Sigmoid colon (tissue), 7 donors: ENCODE data around the gene PSME4. TPM values are rescaled to one million over a fixed set of nuclear protein-coding genes. Genes with fewer than 3 reads are reported as not detected.

ENCODE experiments used
- DNase-seq: peaks from one replicate; pipeline ENCODE4 v3.0.0-alpha.2; 2019
- H3K27ac ChIP-seq, 4 donors: fragments of 200-600 bp; sonication (generic); one replicate each; pipeline ENCODE4 v1.5.1; 2016 to 2019; ENCODE audit warnings: mild to moderate bottlenecking in 1 of 4
- H3K27me3 ChIP-seq, 3 donors: fragments of 200-600 bp; sonication (generic); one replicate each; pipeline ENCODE4 v1.5.1; 2019; ENCODE audit warnings: mild to moderate bottlenecking in 1 of 3
- H3K36me3 ChIP-seq, 4 donors: fragments of 200-600 bp; sonication (generic); one replicate each; pipeline ENCODE4 v1.5.1; 2016 to 2019
- H3K4me1 ChIP-seq, 4 donors: fragments of 200-600 bp; sonication (generic); one replicate each; pipeline ENCODE4 v1.5.1; 2017 to 2019
- H3K4me3 ChIP-seq, 4 donors: fragments of 200-600 bp; sonication (generic); one replicate each; pipeline ENCODE4 v1.5.1; 2017 to 2019; ENCODE audit warnings: mild to moderate bottlenecking in 2 of 4, moderate library complexity in 1 of 4
- H3K9me3 ChIP-seq, 4 donors: fragments of 200-600 bp in 3 of 4; sonication (generic) in 3 of 4; one replicate each; pipeline versions ENCODE4 v1.5.1 to v1.6.1; 2013 to 2019
- CTCF ChIP-seq, 4 experiments: fragments of 450-650 bp in 3 of 4; fragments of 200-600 bp in 1 of 4; IDR thresholded peaks; one replicate each; pipeline ENCODE4 v1.5.1; 2016 to 2019; ENCODE audit warnings: antibody characterized with exemption in 4 of 4, mild to moderate bottlenecking in 3 of 4, moderate library complexity in 2 of 4
- EP300 ChIP-seq, 4 donors: sonication (generic); formaldehyde crosslinking; IDR thresholded peaks; one replicate each; pipeline ENCODE4 v1.6.1; 2017; ENCODE audit warnings: antibody characterized with exemption in 4 of 4
- POLR2A ChIP-seq, 2 donors: fragments of 450-650 bp; IDR thresholded peaks; one replicate each; pipeline ENCODE4 v1.6.1; 2016; ENCODE audit warnings: antibody characterized with exemption in 2 of 2, mild to moderate bottlenecking in 2 of 2, moderate library complexity in 2 of 2
- POLR2AphosphoS5 ChIP-seq, 4 donors: sonication (generic); formaldehyde crosslinking; IDR thresholded peaks; one replicate each; pipeline ENCODE4 v1.6.1; 2017; ENCODE audit warnings: antibody characterized with exemption in 4 of 4
- WGBS, 2 donors: extraction: QIAGEN DNeasy Blood & Tissue Kit; methylation state at CpG; one replicate each; pipeline ENCODE4 v1.1.7; 2013; 5-methylcytosine and 5-hydroxymethylcytosine counted together
- intact Hi-C: fragments of 100-400 bp; cut with DNase I; formaldehyde crosslinking; loops from one replicate; pipeline ENCODE4 v1.15.1; 2023
- polyA plus RNA-seq, 3 donors: library from polyadenylated mRNA; stranded (reverse); fragments of 200-250 nt; gene quantifications; one replicate each; pipeline ENCODE4 v1.2.3, GENCODE V29; 2013
- total RNA-seq, 4 donors: library from RNA; depleted of rRNA; stranded (reverse); fragments of >200 nt; gene quantifications; one replicate each; pipeline ENCODE4 v1.1.0, GENCODE V29; 2016
- donor health status: healthy with polysubstance abuse.
- donor health status: Bipolar disorder and iron deficiency.
- donor health status: healthy.

Gene PSME4
- total and polyA plus RNA-seq, 7 donors = 15.0 to 79.8 (median 47.8) TPM

GRCh38 chr2:53874401-53874950 is 96.3 kb downstream of the PSME4 start:
- Histone ChIP-seq H3K36me3 (peaks cover under 1 to 80% (median 22%) of the 10 kb centered on the region in 4 donors), H3K4me3 (no peak overlapping the region), H3K27me3 (no peaks in the 10 kb centered on the region), H3K27ac (no peak overlapping the region), H3K4me1 (no peaks in the 10 kb centered on the region), H3K9me3 (no peaks in the 10 kb centered on the region)
- DNase-seq = no peak
- intact Hi-C loops = no loop called here
- no peak for TF ChIP-seq EP300 (IDR thresholded peaks at IDR 0.05)
- no peak for TF ChIP-seq POLR2A (IDR thresholded peaks at IDR 0.05)
- 91 to 95% methylated on average over 7 of the region's 7 CpGs for WGBS, 2 donors

GRCh38 chr2:53867773-53868172 is 103.0 kb downstream of the PSME4 start:
- H3K27me3 ChIP-seq = no peaks in the 10 kb centered on the region
- H3K36me3 ChIP-seq = peaks cover 6 to 82% (median 26%) of the 10 kb centered on the region in 4 donors
- intact Hi-C loops = no loop called here
- no peak overlapping the region for H3K27ac ChIP-seq
- TF ChIP-seq EP300 (IDR thresholded peaks at IDR 0.05) = no peak
- no peak for TF ChIP-seq POLR2A (IDR thresholded peaks at IDR 0.05)
- no peak for TF ChIP-seq CTCF (IDR thresholded peaks at IDR 0.05)
- TF ChIP-seq POLR2AphosphoS5 (IDR thresholded peaks at IDR 0.05) = no peak
- no peak for DNase-seq
- H3K9me3 ChIP-seq = no peaks in the 10 kb centered on the region
- no peak overlapping the region for H3K4me3 ChIP-seq
- 97 to 99% methylated on average over 2 of the region's 2 CpGs for WGBS, 2 donors
- H3K4me1 ChIP-seq = no peaks in the 10 kb centered on the region

GRCh38 chr2:53867169-53867568 is 103.6 kb downstream of the PSME4 start:
- 96 to 97% methylated on average over 5 of the region's 5 CpGs for WGBS, 2 donors
- H3K36me3 ChIP-seq = peaks cover 6 to 79% (median 26%) of the 10 kb centered on the region in 4 donors

GRCh38 chr2:53865962-53866361 is 104.8 kb downstream of the PSME4 start:
- intact Hi-C loops = no loop called here
- peaks cover 6 to 69% (median 23%) of the 10 kb centered on the region in 4 donors for H3K36me3 ChIP-seq
- no peaks in the 10 kb centered on the region for H3K4me1 ChIP-seq
- H3K27ac ChIP-seq = no peak overlapping the region
- 88 to 89% methylated on average over 5 of the region's 5 CpGs for WGBS, 2 donors
- no peaks in the 10 kb centered on the region for H3K9me3 ChIP-seq
- no peak overlapping the region for H3K4me3 ChIP-seq
- no peaks in the 10 kb centered on the region for H3K27me3 ChIP-seq
- no peak for TF ChIP-seq CTCF (IDR thresholded peaks at IDR 0.05)
- TF ChIP-seq POLR2A (IDR thresholded peaks at IDR 0.05) = no peak
- TF ChIP-seq EP300 (IDR thresholded peaks at IDR 0.05) = no peak
- TF ChIP-seq POLR2AphosphoS5 (IDR thresholded peaks at IDR 0.05) = no peak
- no peak for DNase-seq

More at GRCh38 chr2:53867169-53867568, 103.6 kb downstream of the PSME4 start:
- Histone ChIP-seq H3K4me1 (no peaks in the 10 kb centered on the region), H3K27ac (no peak overlapping the region), H3K27me3 (no peaks in the 10 kb centered on the region), H3K9me3 (no peaks in the 10 kb centered on the region), H3K4me3 (no peak overlapping the region)
- TF ChIP-seq EP300 (IDR thresholded peaks at IDR 0.05) (no peak), POLR2AphosphoS5 (IDR thresholded peaks at IDR 0.05) (no peak)
- no peak for DNase-seq
- intact Hi-C loops = no loop called here

- peaks cover 0 to 2% (median 1%) of the 10 kb centered on the region in 4 donors for H3K4me1 ChIP-seq
- peaks cover 6 to 63% (median 21%) of the 10 kb centered on the region in 4 donors for H3K36me3 ChIP-seq
- no peaks in the 10 kb centered on the region for H3K9me3 ChIP-seq
- 98% methylated on average over 2 of the region's 2 CpGs for WGBS, 2 donors
- H3K27me3 ChIP-seq = no peaks in the 10 kb centered on the region
- no peak for DNase-seq
- no peak for TF ChIP-seq CTCF (IDR thresholded peaks at IDR 0.05)
- TF ChIP-seq POLR2A (IDR thresholded peaks at IDR 0.05) = no peak
- TF ChIP-seq EP300 (IDR thresholded peaks at IDR 0.05) = no peak
- no peak for TF ChIP-seq POLR2AphosphoS5 (IDR thresholded peaks at IDR 0.05)
- H3K4me3 ChIP-seq = no peak overlapping the region
- H3K27ac ChIP-seq = no peak overlapping the region
- intact Hi-C loops = no loop called here
These were observed 105.5 kb downstream of the PSME4 start for GRCh38 chr2:53865264-53865663.
